AG04450 (cell line): Measurements from ENCODE around the gene EDA. TPM values are rescaled to one million over a fixed set of nuclear protein-coding genes. Genes with fewer than 3 reads are reported as not detected.

Source experiments
- CTCF ChIA-PET: fragments of 300-600, 350-600 bp; formaldehyde crosslinking; extraction: SDS; loops from one replicate; lab custom pipeline; 2022; ENCODE audit warnings: antibody characterized with exemption, inconsistent platforms; lab: Charles Lee
- POLR2A ChIA-PET: fragments of 350-600 bp; formaldehyde crosslinking; extraction: SDS; loops from one replicate; lab custom pipeline; 2021; ENCODE audit warnings: antibody characterized with exemption, inconsistent platforms; lab: Yijun Ruan, JAX
- DNase-seq: peaks from one replicate; pipeline ENCODE4 v3.0.0-alpha.2; 2011; ENCODE audit warnings: low read depth, low spot score
- H3K27ac ChIP-seq: one replicate; pipeline ENCODE4 v1.5.1; 2012; ENCODE audit warnings: low read depth, low read length, control low read depth
- H3K27me3 ChIP-seq: one replicate; pipeline ENCODE4 v1.6.0; 2012; ENCODE audit warnings: low read length; ENCODE audit not compliant: control insufficient read depth, insufficient read depth
- H3K4me3 ChIP-seq: 2 replicates; pipeline ENCODE4 v1.5.1; 2011; ENCODE audit warnings: mild to moderate bottlenecking, low read depth, low read length, control low read depth
- H3K9me3 ChIP-seq: 2 replicates; pipeline ENCODE4 v1.5.1; 2012; ENCODE audit warnings: low read length; ENCODE audit not compliant: control insufficient read depth, insufficient read depth
- polyA plus RNA-seq: library from polyadenylated mRNA; depleted of rRNA; stranded (reverse); fragments of >200 nt; gene quantifications from 2 replicates; pipeline ENCODE4 v1.2.3, GENCODE V29; 2011
- TF ChIP-seq, protein P1 (sequence below): IDR thresholded peaks from 2 replicates; pipeline ENCODE4 v1.5.1; 2011; ENCODE audit warnings: low read depth, low read length, control low read depth, inconsistent platforms

EDA gene
- polyA plus RNA-seq, 1 experiment, result 0.02 TPM

DNA sequence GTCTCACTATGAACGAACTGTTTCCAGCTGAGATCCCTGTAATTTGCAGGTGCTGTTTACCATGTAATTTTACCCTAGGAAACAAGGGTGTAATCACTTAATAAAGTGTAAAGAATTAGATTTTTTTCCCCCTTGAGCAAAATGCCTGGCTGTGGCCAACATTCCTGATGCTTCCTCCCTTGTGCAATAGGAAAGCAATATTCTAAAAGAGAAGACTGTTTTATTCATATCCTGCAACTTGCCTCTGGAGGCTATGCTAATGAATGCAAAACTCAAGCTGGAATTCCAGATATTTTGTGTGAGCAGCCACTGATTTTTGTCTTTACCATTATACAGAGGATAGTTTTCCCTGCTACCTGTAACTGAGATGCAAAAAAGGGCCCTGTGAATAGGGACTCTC is 335.8 kb downstream of the EDA start:
- TF ChIP-seq, protein P1, sequence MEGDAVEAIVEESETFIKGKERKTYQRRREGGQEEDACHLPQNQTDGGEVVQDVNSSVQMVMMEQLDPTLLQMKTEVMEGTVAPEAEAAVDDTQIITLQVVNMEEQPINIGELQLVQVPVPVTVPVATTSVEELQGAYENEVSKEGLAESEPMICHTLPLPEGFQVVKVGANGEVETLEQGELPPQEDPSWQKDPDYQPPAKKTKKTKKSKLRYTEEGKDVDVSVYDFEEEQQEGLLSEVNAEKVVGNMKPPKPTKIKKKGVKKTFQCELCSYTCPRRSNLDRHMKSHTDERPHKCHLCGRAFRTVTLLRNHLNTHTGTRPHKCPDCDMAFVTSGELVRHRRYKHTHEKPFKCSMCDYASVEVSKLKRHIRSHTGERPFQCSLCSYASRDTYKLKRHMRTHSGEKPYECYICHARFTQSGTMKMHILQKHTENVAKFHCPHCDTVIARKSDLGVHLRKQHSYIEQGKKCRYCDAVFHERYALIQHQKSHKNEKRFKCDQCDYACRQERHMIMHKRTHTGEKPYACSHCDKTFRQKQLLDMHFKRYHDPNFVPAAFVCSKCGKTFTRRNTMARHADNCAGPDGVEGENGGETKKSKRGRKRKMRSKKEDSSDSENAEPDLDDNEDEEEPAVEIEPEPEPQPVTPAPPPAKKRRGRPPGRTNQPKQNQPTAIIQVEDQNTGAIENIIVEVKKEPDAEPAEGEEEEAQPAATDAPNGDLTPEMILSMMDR, result no peak
- Histone ChIP-seq H3K9me3 (no peaks in the 10 kb centered on the region), H3K4me3 (no peak overlapping the region), H3K27me3 (no peaks in the 10 kb centered on the region), H3K27ac (no peak overlapping the region)
- CTCF ChIA-PET, result no interaction called here
- no peak for DNase-seq
- POLR2A ChIA-PET, result no interaction called here

- ChIA-PET POLR2A (no interaction called here), CTCF (no interaction called here)
- H3K27ac ChIP-seq, result no peak overlapping the region
- no peak for DNase-seq
- no peaks in the 10 kb centered on the region for H3K9me3 ChIP-seq
- H3K4me3 ChIP-seq, result no peak overlapping the region
- H3K27me3 ChIP-seq, result no peaks in the 10 kb centered on the region
- TF ChIP-seq, protein P1, result no peak
Measured at GRCh38 chrX:69959712-69960111, 343.8 kb downstream of the EDA start.

- DNase-seq, result no peak
- H3K27ac ChIP-seq, result no peak overlapping the region
- POLR2A ChIA-PET, result no interaction called here
Measured at GRCh38 chrX:69961365-69962072, 345.6 kb downstream of the EDA start.

DNA sequence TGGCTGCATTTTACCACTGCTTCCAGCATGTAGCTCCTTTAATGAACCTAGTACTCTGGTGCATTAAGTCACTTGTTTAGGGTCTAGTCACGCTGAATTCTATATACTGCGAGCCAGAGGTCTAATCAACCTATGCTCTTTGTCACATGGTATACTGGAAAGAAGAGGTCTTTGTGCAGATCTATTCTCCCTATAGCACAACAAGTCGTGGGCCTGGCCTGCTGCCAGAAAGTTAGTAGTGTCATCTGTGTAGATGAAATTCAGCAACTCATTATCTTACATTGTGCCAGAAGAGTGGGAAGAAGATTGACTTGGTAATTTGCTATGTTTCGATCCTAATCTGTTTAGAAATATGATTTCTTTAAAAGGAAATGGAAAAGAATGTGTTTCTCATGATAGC is 353.0 kb downstream of the EDA start:
- no peaks in the 10 kb centered on the region for H3K27me3 ChIP-seq
- H3K4me3 ChIP-seq, result no peak overlapping the region
- no peaks in the 10 kb centered on the region for H3K9me3 ChIP-seq
- POLR2A ChIA-PET, result no interaction called here
- DNase-seq, result no peak
- H3K27ac ChIP-seq, result no peak overlapping the region
- CTCF ChIA-PET, result no interaction called here
- TF ChIP-seq, protein P1, result no peak

More at GRCh38 chrX:69961365-69962072, 345.6 kb downstream of the EDA start:
- CTCF ChIA-PET, result interaction anchor here (0.9 kb wide), 1 partner anchor 69 kb away, joined by 3 read pairs; no protein-coding TSS in a partner anchor
- Histone ChIP-seq H3K9me3 (no peaks in the 10 kb centered on the region), H3K27me3 (no peaks in the 10 kb centered on the region), H3K4me3 (no peak overlapping the region)
- TF ChIP-seq, protein P1, result no peak

- TF ChIP-seq, protein P1, result no peak
- DNase-seq, result no peak
- Histone ChIP-seq H3K27me3 (no peaks in the 10 kb centered on the region), H3K9me3 (no peaks in the 10 kb centered on the region), H3K27ac (no peak overlapping the region), H3K4me3 (no peak overlapping the region)
- CTCF ChIA-PET, result no interaction called here
- POLR2A ChIA-PET, result no interaction called here
Measured at GRCh38 chrX:69969460-69969859, 353.5 kb downstream of the EDA start.
